ENCODE measurements around the gene SMARCA4.
"Not testable (repeated sequence)": the region's sequence is repeated elsewhere in the genome, so short reads cannot be mapped to it uniquely, and the experiment has no call there.

DNA sequence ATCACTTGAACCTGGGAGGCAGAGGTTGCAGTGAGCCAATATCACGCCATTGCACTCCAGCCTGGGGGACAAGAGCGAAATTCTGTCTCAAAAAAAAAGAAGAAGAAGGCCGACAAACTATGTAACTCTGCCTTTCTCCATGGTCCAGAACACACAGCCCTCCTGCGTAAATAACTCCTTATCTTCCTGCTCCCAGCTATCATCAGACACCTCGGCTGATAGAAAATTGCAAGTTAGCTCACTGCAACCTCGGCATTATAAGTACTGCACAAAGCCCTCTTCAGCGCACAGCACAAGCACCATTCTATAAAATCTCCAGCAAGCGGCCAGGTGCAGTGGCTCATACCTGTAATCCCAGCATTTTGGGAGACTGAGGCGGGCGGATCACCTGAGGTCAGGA is 142.8 kb downstream of the SMARCA4 start:
- TF ChIP-seq, protein P1, sequence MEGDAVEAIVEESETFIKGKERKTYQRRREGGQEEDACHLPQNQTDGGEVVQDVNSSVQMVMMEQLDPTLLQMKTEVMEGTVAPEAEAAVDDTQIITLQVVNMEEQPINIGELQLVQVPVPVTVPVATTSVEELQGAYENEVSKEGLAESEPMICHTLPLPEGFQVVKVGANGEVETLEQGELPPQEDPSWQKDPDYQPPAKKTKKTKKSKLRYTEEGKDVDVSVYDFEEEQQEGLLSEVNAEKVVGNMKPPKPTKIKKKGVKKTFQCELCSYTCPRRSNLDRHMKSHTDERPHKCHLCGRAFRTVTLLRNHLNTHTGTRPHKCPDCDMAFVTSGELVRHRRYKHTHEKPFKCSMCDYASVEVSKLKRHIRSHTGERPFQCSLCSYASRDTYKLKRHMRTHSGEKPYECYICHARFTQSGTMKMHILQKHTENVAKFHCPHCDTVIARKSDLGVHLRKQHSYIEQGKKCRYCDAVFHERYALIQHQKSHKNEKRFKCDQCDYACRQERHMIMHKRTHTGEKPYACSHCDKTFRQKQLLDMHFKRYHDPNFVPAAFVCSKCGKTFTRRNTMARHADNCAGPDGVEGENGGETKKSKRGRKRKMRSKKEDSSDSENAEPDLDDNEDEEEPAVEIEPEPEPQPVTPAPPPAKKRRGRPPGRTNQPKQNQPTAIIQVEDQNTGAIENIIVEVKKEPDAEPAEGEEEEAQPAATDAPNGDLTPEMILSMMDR (IDR thresholded peaks at IDR 0.05; ENCODE audit: low read depth, low read length, missing input control), result not testable (repeated sequence)
- not testable (repeated sequence) for TF ChIP-seq RAD21 (IDR thresholded peaks at IDR 0.05); EGR1 (IDR thresholded peaks at IDR 0.05; ENCODE audit: low read depth in 2 of 2); JUND (IDR thresholded peaks at IDR 0.05); FOXA1 (IDR thresholded peaks at IDR 0.05); HNF4G (IDR thresholded peaks at IDR 0.05); YY1 (IDR thresholded peaks at IDR 0.05); GABPA (IDR thresholded peaks at IDR 0.05 in 1 of 2, conservative IDR thresholded peaks at IDR 0.05 in 1 of 2); REST (IDR thresholded peaks at IDR 0.05); TAF1 (conservative IDR thresholded peaks at IDR 0.05); RXRA (IDR thresholded peaks at IDR 0.05)
- TF ChIP-seq, protein P2, sequence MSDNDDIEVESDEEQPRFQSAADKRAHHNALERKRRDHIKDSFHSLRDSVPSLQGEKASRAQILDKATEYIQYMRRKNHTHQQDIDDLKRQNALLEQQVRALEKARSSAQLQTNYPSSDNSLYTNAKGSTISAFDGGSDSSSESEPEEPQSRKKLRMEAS (IDR thresholded peaks at IDR 0.05), result not testable (repeated sequence)

Data from liver (tissue), 3 donors.